GM21825 (cell line): Measurements from ENCODE around the gene HSPA1A.

Experiments
- ATAC-seq: cut with Tn5 transposase; IDR thresholded peaks from one replicate; pipeline ENCODE4 v1.9.1; 2021; ENCODE audit warnings: mild to moderate bottlenecking, moderate library complexity; ENCODE audit not compliant: unreplicated experiment

The HSPA1A gene

DNA sequence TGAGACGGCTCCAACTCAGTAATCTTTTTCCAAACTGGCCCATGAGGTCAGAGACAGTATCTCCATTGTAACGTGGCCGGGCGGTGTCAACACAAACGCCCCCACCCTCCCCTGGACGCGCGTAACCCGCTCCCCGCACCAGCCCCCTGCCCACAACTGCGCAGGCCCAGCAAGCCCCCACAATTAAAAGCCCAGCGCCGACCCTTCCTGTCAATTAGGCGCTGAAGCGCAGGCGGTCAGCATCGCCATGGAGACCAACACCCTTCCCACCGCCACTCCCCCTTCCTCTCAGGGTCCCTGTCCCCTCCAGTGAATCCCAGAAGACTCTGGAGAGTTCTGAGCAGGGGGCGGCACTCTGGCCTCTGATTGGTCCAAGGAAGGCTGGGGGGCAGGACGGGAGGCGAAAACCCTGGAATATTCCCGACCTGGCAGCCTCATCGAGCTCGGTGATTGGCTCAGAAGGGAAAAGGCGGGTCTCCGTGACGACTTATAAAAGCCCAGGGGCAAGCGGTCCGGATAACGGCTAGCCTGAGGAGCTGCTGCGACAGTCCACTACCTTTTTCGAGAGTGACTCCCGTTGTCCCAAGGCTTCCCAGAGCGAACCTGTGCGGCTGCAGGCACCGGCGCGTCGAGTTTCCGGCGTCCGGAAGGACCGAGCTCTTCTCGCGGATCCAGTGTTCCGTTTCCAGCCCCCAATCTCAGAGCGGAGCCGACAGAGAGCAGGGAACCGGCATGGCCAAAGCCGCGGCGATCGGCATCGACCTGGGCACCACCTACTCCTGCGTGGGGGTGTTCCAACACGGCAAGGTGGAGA, at the start of gene HSPA1A, which contains the start of gene HSPA1L:
HSPA1A (plus strand) TSS at position 519 of the 814 bp plus-strand sequence; CDS start at position 733, 214 bp downstream.
HSPA1L (minus strand) TSS at position 259 of the 814 bp plus-strand sequence. CDS start 3,311 bp downstream, outside the sequence.
- ATAC-seq = no peak

GRCh38 chr6:31765559-31765909, 49.8 kb upstream of the HSPA1A start:
- no peak for ATAC-seq

GRCh38 chr6:31765910-31766794, 49.2 kb upstream of the HSPA1A start:
- no peak for ATAC-seq

DNA sequence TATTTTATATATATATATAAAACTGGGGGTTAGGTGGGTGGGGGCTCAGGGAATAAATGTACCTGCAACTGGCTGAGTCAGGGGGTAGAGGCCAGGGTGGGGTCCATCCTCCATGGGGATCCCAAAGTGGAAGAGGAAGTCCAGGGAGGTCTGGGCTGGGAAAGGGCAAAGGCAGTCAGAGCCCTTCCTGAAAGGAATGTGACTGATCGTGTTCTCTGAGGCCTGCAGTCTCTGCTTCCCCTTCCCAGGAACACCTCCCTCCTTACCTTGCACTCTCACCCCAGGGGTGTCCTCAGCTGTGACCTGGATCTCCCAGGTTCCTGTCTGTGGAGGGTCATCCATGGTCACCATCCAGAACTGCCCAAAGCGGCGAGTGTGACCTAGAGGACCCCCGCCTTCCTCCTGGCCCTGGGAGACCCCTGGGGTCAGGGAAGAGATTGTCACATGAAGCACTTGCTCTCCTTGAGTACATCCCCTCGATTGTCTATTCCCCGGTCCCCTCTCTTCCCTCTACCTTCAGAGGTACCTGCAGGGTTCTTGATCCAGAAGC, 48.2 kb upstream of the HSPA1A start:
- no peak for ATAC-seq

- ATAC-seq = no peak
Measured at GRCh38 chr6:31768363-31769257, 46.7 kb upstream of the HSPA1A start.

DNA sequence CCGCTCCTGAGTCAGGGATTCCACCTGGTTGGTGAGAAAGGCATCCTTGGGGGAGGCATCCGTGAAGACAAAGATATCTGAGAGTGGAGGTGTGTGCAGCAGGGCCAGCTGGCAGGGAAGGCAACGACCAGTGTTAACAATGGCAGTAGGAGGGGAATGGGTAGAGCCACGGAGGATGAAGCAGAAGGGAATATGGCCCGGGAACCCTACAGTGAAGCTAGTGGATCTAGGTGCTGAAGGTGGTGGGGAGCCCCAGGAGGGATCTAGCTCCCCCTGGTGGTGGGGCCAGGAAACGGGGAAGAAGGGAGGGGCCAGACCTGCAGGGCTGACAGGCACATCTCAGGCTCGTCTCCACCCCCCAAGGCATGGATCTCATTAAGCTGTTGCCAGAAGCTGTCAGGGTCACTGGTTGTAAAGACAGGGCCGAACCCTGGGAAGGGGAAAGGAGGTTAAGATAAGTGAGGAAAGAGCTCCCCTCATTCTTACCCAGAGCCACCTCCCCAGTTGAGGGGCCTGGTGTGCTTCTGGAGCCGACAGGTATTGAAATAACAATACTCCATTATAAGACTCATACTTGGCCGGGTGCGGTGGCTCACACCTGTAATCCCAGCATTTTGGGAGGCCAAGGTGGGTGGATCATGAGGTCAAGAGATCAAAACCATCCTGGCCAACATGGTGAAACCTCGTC, 45.5 kb upstream of the HSPA1A start:
- ATAC-seq = no peak

DNA sequence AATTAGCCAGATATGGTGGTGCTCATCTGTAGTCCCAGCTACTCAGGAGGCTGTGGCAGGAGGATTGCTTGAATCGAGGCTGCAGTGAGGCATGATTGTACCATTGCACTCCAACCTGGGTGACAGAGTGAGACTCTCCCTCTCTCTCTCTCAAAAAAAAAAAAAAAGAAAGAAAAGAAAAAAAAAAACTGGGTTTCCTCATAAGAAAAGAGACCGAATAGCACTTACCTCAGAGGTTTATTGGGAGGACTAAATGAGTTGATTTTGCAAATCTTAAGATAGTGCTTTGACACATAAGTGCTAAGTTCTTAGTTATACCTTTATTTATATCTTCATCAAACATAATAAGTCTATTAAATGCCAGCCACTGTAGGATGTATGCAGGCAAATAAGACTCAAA, 44.5 kb upstream of the HSPA1A start:
- no peak for ATAC-seq

GRCh38 chr6:31771992-31772358, 43.4 kb upstream of the HSPA1A start:
- ATAC-seq = no peak

DNA sequence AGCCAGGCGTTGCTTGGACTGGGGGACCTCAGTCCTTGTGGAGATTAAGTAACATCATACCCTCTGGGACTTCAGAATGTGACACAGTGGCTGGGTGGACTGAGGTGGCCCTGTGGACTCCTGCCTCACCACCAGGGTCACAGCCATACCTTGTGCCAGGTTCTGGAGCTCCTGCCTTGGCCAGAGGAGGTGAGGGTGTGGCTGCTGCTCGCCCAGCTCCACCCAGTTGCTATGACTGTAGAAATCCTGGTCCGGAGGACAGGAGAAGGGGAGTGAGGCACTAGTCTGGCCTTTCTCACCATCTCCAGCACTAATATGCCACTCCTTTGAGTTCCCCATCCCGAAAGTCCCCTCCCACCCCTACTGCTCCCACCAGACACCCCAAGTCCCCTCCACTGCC, 40.2 kb upstream of the HSPA1A start:
- no peak for ATAC-seq

DNA sequence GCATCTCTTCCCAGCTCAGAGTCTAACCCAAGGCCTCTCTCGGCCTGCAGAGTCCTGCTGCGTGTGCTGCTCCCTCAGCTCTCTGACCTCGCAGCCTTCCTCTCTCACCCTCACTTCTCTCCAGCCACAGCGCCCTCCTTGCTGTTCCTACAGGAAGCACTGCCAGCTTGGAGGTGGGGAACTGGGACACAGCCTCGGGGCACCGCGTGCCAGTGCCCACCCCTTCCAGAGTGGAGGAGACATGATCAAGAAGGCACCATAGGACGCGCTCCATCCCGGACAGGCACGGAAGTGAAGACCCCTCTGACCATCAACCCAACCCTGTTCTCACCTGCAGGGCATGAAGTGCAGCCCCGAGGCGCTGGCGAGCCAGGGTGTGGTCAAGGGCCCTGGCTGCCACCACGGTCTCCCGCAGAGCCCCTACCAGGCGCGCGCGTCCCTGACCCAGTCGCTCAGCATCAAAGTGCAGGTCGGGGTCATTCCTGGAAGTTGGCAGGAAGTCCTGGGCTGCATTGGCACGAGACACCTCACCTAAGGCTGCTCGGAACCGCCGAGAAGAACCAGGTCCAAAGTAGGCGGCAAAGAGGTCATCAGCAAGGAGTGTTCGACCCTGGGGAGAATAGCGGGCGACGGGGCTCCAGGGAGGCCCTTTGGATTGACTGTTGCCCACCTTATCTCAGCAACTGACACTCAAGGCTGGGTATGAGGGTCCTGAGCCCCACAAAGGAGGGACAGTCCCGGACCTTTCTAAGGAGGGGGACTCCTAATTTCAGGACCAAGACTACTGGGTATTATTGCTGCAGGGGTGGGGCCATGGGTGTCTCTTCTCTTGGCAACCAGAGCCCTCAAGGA, 39.5 kb upstream of the HSPA1A start:
- no peak for ATAC-seq

GRCh38 chr6:31776485-31776988, 38.8 kb upstream of the HSPA1A start:
- no peak for ATAC-seq

GRCh38 chr6:31776989-31777666, 38.2 kb upstream of the HSPA1A start, which contains the start of gene VWA7:
TSS of gene VWA7 (minus strand) at chr6:31777328. CDS start at chr6:31776779, 549 bp downstream.
- ATAC-seq = peak; percentile 71

DNA sequence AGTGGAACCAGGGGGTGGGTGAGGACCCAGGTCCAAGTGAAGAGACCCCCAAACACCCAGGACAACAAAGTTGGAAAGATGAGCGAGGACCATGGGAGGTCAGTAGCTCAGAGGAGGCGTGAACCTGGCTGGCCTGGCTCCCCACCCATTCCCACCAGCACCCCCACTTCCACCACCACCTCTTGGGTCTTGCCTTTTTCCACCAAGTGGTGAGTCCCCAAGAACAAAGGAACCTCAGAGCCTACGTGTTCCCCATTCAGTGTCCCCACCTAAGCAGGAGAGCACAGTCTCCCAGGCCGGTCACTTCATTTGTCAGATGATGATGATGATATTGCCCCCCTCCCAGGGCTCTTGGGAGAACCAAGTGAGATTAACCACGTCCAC, 37.7 kb upstream of the HSPA1A start:
- ATAC-seq = no peak

GRCh38 chr6:31778193-31778592, 37.1 kb upstream of the HSPA1A start:
- ATAC-seq = no peak

GRCh38 chr6:31778999-31779885, 36.1 kb upstream of the HSPA1A start:
- ATAC-seq = no peak

- no peak for ATAC-seq
Measured at GRCh38 chr6:31779908-31780307, 35.4 kb upstream of the HSPA1A start.
